T-helper 1 cell treated with Interleukin-12 subunit alpha and Interleukin-12 subunit beta and Interleukin-4 antibody, amounts not matched to agents 30 μg/mL and 1 μg/mL, for 36 hours (primary cell): Measurements from ENCODE around the gene POU2AF2.
"Not testable (repeated sequence)": the region's sequence is repeated elsewhere in the genome, so short reads cannot be mapped to it uniquely, and the experiment has no call there.

ENCODE experiments used
- H3K27ac Mint-ChIP-seq: one replicate; pipeline ENCODE4 v1.8.0; 2021; ENCODE audit warnings: mild to moderate bottlenecking, mixed read lengths
- H3K27me3 Mint-ChIP-seq: one replicate; pipeline ENCODE4 v1.8.0; 2021; ENCODE audit warnings: low read depth, mixed read lengths
- H3K36me3 Mint-ChIP-seq: one replicate; pipeline ENCODE4 v1.8.0; 2021; ENCODE audit warnings: low read depth, mixed read lengths
- H3K4me1 Mint-ChIP-seq: one replicate; pipeline ENCODE4 v1.8.0; 2021; ENCODE audit warnings: low read depth, mixed read lengths
- H3K4me3 Mint-ChIP-seq: one replicate; pipeline ENCODE4 v1.8.0; 2021; ENCODE audit warnings: mild to moderate bottlenecking, moderate library complexity, mixed read lengths
- H3K9me3 Mint-ChIP-seq: one replicate; pipeline ENCODE4 v1.8.0; 2021; ENCODE audit warnings: mixed read lengths

The POU2AF2 gene

DNA sequence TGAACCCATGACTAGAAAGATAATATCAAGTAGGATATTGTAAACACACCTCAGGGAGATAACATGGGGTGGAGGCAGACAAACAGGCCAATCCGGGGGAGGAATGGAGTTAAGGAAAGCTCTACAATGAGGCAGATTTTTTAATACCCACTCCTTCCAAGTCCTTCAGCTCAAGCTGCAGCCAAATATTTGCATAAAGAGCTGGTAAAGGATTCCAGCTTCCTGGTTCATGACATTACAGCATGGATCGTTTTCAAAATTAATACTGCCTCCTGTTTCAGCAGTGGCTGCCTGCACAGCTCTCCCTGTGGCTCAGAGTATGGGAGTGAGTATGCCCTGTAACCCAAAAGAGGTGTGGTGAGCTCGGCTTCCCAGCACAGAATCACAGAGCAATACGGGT lies 57.9 kb downstream of the POU2AF2 start:
- Mint-ChIP-seq H3K36me3 (no peaks in the 10 kb centered on the region), H3K4me1 (no peaks in the 10 kb centered on the region), H3K27me3 (peaks cover 69% of the 10 kb centered on the region), H3K27ac (no peak overlapping the region), H3K9me3 (no peaks in the 10 kb centered on the region), H3K4me3 (no peak overlapping the region)

DNA sequence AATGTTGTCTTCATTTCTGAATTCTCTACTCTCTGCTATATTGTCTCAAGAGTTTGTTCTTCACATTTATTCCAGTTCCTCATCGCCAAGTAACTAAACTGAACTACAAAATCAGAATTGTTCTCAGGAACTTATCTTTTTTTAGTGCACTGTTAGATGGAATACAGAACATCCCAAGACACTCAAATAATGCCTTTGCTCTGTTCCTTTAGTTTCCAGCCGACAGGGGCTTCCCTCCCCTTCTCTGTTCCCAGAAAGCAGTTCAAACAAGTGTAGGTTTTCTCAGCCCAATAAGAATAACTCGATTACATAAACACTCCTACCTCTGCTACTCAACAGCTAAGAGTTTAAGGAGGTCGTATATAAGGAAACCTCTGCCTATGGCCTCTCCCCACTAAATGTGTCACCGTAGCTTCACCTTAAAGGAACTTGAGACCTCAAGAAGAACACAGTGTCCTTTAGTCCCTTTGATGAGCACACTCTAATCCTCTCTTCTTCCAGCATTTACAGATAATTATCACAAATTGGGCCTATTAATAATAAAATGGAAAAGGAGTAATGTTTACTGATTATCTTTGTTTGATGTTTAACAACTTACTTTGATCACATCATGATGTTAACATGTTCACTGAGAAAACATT lies 59.8 kb downstream of the POU2AF2 start:
- H3K9me3 Mint-ChIP-seq, result no peaks in the 10 kb centered on the region
- no peak overlapping the region for H3K27ac Mint-ChIP-seq
- peaks cover 61% of the 10 kb centered on the region for H3K27me3 Mint-ChIP-seq
- H3K4me3 Mint-ChIP-seq, result no peak overlapping the region
- H3K36me3 Mint-ChIP-seq, result no peaks in the 10 kb centered on the region
- H3K4me1 Mint-ChIP-seq, result no peaks in the 10 kb centered on the region

DNA sequence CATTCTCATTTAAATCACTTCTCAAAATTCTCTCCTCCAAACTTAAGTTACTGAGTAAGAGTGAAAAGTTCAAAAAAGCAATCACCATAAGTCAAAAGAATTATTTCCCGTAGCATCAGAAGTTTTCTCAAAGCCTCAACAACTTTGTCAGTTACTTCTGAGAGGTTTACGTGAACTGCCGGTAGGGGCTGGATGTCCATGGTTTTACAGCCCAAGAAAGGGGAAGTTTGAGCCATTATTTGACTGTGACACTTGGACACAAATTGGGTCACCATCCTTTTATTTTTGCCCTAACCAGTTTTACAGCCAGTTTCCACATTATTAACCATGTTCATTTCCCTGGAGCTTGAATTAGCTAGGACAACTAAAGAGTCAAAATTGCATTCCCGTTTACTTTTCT lies 60.4 kb downstream of the POU2AF2 start:
- Mint-ChIP-seq H3K9me3 (no peaks in the 10 kb centered on the region), H3K36me3 (no peaks in the 10 kb centered on the region), H3K4me3 (no peak overlapping the region), H3K27me3 (peaks cover 55% of the 10 kb centered on the region), H3K4me1 (no peaks in the 10 kb centered on the region), H3K27ac (no peak overlapping the region)

DNA sequence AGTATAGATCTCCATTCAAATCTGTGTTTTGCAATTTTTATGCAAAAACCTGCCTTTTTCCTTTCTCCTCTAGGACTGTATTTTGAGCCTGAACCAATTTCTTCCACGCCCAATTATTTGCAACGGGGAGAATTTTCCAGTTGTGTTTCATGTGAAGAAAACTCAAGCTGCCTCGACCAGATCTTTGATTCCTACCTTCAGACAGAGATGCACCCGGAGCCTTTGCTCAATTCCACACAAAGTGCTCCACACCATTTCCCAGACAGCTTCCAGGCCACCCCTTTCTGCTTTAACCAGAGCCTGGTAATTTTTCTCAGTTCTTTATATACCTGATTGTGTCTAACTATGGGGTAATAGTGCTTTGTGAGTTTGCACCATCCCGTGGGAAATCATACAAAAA lies 60.8 kb downstream of the POU2AF2 start:
- Mint-ChIP-seq H3K27ac (no peak overlapping the region), H3K4me1 (no peaks in the 10 kb centered on the region), H3K4me3 (no peak overlapping the region), H3K27me3 (peaks cover 51% of the 10 kb centered on the region), H3K36me3 (no peaks in the 10 kb centered on the region), H3K9me3 (no peaks in the 10 kb centered on the region)

DNA sequence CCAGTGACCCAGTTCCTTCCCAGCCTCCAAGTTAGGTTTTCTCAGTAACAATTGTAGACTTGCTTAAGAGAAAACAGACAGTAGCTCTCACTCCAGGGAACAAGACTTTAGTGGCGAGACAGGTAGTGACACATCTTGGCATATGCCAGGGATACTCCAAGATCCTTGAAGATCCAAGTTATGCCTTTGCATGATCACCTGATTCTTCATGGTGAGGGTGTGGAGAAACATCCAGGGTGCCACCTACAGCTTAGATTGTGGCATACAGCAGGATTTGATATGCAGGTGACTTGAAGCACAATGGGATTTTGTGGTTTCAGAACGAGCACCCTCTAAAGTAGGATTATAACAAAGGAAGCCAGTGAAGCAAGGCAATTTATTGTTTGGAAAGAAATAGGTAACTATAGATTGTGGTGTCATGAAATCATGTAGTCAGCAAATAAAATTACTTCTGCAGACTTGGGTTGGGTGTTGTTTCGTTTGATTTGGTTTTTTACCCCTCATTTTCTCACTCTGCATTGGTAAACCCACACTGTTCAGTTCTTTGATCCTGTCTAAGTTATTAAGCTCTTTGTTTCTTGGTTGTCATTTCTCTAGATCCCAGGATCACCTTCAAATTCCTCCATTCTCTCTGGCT lies 62.1 kb downstream of the POU2AF2 start:
- Mint-ChIP-seq H3K4me3 (no peak overlapping the region), H3K27ac (no peak overlapping the region), H3K36me3 (no peaks in the 10 kb centered on the region), H3K9me3 (no peaks in the 10 kb centered on the region), H3K27me3 (peaks cover 40% of the 10 kb centered on the region), H3K4me1 (no peaks in the 10 kb centered on the region)

DNA sequence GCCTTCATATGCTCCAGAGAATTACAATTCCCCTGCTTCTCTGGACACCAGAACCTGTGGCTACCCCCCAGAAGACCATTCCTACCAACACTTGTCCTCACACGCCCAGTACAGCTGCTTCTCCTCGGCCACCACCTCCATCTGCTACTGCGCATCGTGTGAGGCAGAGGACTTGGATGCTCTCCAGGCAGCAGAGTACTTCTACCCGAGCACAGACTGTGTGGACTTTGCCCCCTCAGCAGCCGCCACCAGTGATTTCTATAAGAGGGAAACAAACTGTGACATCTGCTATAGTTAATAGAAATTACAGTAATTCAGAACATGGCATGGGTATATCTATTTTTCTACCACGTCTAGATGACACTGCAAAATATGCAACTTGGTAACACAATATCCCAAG lies 62.6 kb downstream of the POU2AF2 start:
- H3K27ac Mint-ChIP-seq, result no peak overlapping the region
- H3K9me3 Mint-ChIP-seq, result no peaks in the 10 kb centered on the region
- no peak overlapping the region for H3K4me3 Mint-ChIP-seq
- peaks cover 39% of the 10 kb centered on the region for H3K27me3 Mint-ChIP-seq
- H3K4me1 Mint-ChIP-seq, result no peaks in the 10 kb centered on the region
- H3K36me3 Mint-ChIP-seq, result no peaks in the 10 kb centered on the region

DNA sequence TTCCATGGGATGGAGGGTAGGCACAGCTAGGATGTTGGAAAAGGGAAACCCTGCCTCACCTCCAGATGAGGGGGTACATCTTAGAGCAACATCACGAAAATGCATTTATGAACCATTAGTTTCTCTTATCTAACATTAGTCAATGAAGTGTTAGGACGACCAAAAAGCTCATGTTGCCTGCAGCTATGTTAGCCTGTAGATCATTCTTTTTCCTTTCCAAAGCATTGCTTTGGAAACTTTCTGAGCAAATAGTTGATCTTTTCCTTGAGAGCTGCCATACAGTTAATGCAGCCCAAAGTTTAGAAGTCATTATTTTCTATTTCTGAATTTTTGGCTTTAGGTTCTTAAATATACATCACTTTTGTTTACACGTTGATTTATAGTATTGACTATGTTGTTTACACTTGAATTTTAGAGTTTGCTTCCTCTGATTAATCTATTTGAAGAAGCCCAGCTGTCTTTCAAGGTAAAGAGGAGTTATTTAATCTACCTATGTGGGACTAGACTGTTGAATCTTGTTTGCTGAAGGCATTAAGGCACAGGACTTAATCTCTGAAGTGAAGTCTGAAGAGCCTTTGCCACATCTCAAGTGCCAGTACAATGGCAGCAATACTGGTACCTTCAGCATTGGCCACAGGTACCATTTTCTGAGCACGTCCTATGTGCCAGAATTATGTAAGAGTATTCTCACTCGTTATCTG lies 63.8 kb downstream of the POU2AF2 start:
- peaks cover 39% of the 10 kb centered on the region for H3K27me3 Mint-ChIP-seq
- H3K36me3 Mint-ChIP-seq, result no peaks in the 10 kb centered on the region
- no peaks in the 10 kb centered on the region for H3K9me3 Mint-ChIP-seq
- no peaks in the 10 kb centered on the region for H3K4me1 Mint-ChIP-seq
- no peak overlapping the region for H3K4me3 Mint-ChIP-seq
- no peak overlapping the region for H3K27ac Mint-ChIP-seq

DNA sequence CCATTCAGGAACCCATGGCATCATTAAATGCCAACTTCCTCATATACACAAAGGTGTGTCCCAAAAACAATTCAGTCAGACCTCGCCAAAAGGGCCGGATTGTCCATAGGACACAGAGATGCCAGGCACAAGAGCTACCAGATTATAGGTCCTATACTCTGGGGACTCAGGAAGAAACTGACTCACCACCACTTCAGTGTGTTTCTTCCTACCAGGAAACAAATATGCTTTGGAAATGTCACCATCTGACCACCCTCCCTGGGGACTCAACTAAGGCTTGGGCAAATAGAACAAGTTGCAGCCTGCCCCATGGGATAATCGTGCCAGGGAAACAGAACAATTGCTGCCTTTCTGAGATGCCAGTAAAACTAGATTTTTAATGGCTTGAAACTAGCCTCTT lies 64.6 kb downstream of the POU2AF2 start:
- H3K4me1 Mint-ChIP-seq, result no peaks in the 10 kb centered on the region
- H3K9me3 Mint-ChIP-seq, result no peaks in the 10 kb centered on the region
- no peak overlapping the region for H3K4me3 Mint-ChIP-seq
- no peak overlapping the region for H3K27ac Mint-ChIP-seq
- peaks cover 38% of the 10 kb centered on the region for H3K27me3 Mint-ChIP-seq
- no peaks in the 10 kb centered on the region for H3K36me3 Mint-ChIP-seq

DNA sequence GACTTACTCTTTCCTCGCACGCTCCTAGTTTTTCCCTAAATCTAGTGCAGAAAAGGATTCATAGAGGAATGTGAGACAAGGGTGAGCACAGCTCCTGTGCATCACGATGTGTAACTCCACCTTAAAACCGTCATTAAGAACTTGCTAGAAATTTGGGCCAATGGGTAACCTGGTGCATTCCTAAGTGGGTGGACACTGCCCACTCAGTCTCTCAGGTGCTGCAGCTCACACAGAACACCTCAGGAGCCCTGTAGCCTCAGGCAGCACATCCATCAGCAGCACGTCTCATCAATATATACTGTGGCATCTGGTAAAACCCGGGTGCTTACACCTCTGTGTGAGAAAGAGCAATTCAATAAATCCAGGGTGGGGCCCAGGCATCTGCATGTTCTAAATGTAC lies 65.2 kb downstream of the POU2AF2 start:
- Mint-ChIP-seq H3K36me3 (no peaks in the 10 kb centered on the region), H3K27me3 (peaks cover 37% of the 10 kb centered on the region), H3K9me3 (no peaks in the 10 kb centered on the region), H3K27ac (no peak overlapping the region), H3K4me1 (no peaks in the 10 kb centered on the region), H3K4me3 (no peak overlapping the region)

DNA sequence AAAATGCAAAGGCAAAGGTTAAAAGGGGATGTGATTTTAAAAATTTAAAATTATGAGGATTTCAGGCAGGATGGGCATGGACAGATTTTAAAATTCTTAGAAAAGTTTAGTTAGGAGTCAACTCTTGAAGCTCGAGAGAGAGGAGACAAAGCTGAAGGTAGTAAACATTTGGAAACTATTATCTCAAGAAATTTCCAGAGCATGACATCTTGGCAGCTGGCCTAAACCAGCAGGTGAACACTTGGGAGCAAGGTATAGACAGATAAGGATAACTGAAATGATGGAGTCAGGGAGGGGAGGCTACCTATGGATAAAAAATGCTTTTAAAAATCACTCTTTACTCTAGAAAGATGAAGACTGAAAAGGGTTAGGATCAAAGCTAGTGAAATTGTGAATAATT lies 66.6 kb downstream of the POU2AF2 start:
- H3K36me3 Mint-ChIP-seq, result no peaks in the 10 kb centered on the region
- H3K4me1 Mint-ChIP-seq, result no peaks in the 10 kb centered on the region

DNA sequence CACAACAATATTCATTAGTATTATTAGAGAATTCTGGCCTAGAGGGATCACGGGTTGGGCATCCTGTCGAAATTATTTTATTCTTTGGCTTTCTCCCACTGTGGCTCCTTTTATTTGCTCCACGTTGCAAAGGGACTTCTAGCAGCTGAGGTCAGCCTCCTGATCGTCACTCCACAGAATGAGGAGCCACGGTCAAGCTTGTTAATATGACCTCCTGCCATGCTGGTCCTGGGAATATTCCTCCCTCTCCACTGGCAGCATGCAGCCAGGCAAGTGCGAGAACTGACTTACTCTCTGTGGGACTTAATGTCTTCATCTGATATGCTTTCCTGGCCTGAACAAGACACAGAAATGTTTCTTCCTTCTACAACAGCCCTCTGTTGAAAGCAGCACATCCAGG lies 73.8 kb downstream of the POU2AF2 start:
- Mint-ChIP-seq H3K9me3 (no peaks in the 10 kb centered on the region), H3K4me1 (no peaks in the 10 kb centered on the region), H3K36me3 (no peaks in the 10 kb centered on the region), H3K4me3 (no peak overlapping the region), H3K27ac (no peak overlapping the region), H3K27me3 (peaks cover 31% of the 10 kb centered on the region)

More for the DNA sequence above, 66.6 kb downstream of the POU2AF2 start:
- Mint-ChIP-seq H3K4me3 (no peak overlapping the region), H3K27ac (no peak overlapping the region), H3K27me3 (peaks cover 28% of the 10 kb centered on the region), H3K9me3 (no peaks in the 10 kb centered on the region)

DNA sequence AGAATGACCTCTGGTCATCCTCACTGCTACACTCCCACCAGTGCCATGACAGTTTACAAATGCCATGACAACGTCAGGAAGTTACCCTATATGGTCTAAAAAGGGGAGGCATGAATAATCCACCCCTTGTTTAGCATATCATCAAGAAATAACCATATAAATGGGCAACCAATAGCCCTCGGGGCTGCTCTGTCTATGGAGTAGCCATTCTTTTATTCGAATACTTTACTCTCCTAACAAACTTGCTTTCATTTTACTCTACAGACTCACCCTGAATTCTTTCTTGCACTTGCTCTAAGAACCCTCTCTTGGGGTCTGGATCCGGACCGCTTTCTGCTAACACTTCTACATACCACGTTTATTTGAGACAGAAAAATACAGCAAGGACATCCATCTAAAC lies 74.7 kb downstream of the POU2AF2 start:
- not testable (repeated sequence) for H3K9me3 Mint-ChIP-seq, H3K27ac Mint-ChIP-seq, H3K4me1 Mint-ChIP-seq, H3K4me3 Mint-ChIP-seq, H3K36me3 Mint-ChIP-seq
- peaks cover 28% of the 10 kb centered on the region for H3K27me3 Mint-ChIP-seq

DNA sequence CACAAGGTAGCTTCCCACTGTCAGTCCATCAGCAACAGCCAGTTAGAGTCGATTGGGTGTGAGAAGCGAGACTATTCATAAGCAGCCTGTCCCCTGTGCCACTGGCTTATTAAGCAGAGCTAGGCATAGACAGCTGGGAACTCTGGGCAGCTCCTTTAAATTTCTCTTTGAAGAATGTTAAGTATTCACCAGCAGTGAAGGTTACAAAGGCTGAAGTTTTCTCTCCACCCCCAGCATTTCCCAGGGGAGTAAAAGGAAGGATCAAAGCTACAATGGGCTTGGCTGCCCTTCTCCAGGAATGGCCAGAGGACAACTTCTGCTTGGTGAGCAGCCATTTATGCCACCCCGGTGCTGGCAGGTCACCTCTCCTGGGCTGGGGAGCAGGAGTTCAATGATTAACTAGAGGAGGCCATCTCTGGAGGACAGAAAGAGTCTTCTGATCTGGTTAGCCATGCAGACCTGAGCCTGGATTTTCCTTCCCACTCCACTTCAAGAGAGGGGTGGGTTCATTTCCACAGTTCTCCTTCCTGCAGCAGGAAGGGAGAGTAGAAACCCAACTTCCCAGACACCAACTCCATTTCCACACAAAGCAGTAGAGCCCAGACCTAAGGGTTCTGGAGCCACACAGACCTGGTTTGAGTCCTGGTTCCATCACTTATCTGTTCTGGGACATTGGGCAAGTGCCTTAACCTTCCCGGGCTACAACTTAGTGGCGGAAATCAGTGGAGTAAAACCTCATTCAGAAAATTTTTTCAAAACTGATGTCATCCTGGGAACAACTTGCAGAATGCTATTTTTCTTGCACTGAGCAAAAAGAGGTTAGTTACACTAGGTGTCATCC lies 75.4 kb downstream of the POU2AF2 start:
- H3K36me3 Mint-ChIP-seq, result no peaks in the 10 kb centered on the region
- H3K4me3 Mint-ChIP-seq, result no peak overlapping the region
- H3K9me3 Mint-ChIP-seq, result no peaks in the 10 kb centered on the region
- H3K4me1 Mint-ChIP-seq, result no peaks in the 10 kb centered on the region
- peaks cover 23% of the 10 kb centered on the region for H3K27me3 Mint-ChIP-seq
- no peak overlapping the region for H3K27ac Mint-ChIP-seq

DNA sequence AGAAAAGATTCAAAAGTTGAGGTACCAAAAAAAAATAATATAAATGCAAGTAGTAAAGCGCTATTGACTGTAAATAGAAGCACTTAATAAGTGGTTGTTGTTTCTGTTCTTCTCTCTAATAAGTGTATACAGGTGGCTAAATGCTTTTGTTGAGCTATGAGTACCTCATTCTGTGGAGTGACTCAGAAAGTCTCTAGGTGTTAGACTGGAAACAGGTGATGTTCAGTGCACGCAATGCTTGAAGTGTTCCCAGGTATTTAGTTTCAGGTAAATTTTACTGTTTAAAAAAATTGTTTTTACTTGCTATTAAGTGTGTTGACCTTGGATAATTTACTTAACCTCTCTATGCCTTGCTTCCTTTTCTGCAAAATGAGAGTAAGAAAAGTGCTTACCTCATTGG lies 77.0 kb downstream of the POU2AF2 start:
- H3K27ac Mint-ChIP-seq, result no peak overlapping the region
- no peaks in the 10 kb centered on the region for H3K4me1 Mint-ChIP-seq

More for the DNA sequence above, 77.0 kb downstream of the POU2AF2 start:
- H3K27me3 Mint-ChIP-seq, result peaks cover 23% of the 10 kb centered on the region
- H3K4me3 Mint-ChIP-seq, result no peak overlapping the region
- no peaks in the 10 kb centered on the region for H3K9me3 Mint-ChIP-seq
- no peaks in the 10 kb centered on the region for H3K36me3 Mint-ChIP-seq
